Astrocyte of the spinal cord (primary cell): ENCODE results near the gene CBX4.

ENCODE experiments used
- DNase-seq: peaks from one replicate; pipeline ENCODE4 v3.0.0; 2011; ENCODE audit warnings: low read depth, low spot score
- H3K4me3 ChIP-seq: 2 replicates; pipeline ENCODE4 v1.5.1; 2011; ENCODE audit warnings: low read depth, mild to moderate bottlenecking, low read length, moderate library complexity
- CTCF ChIP-seq: IDR thresholded peaks from 2 replicates; pipeline ENCODE4 v1.5.1; 2012; ENCODE audit warnings: low read depth, mild to moderate bottlenecking, low read length, inconsistent platforms
- in situ Hi-C: cut with HindIII; loops from 2 replicates; pipeline ENCODE4 v1.10.0; 2017; ENCODE audit warnings: low sequenced_read_pairs

Gene CBX4

GRCh38 chr17:79845601-79845949 is 6.3 kb upstream of the CBX4 start:
- in situ Hi-C loops = no loop called here
- no peak overlapping the region for H3K4me3 ChIP-seq
- DNase-seq = no peak
- TF ChIP-seq CTCF = no peak

- TF ChIP-seq CTCF = peak; percentile 71
- H3K4me3 ChIP-seq = no peak overlapping the region
- in situ Hi-C loops = no loop called here
- no peak for DNase-seq
These were observed 5.8 kb upstream of the CBX4 start for GRCh38 chr17:79844869-79845600.

GRCh38 chr17:79843816-79844800 is 4.9 kb upstream of the CBX4 start:
- peak overlapping the region; percentile 41 for H3K4me3 ChIP-seq
- DNase-seq = peak; percentile 56
- in situ Hi-C loops = no loop called here
- no peak for TF ChIP-seq CTCF

- no peak for TF ChIP-seq CTCF
- peak overlapping the region; percentile 41 for H3K4me3 ChIP-seq
- DNase-seq = no peak
- in situ Hi-C loops = no loop called here
These were observed 4.2 kb upstream of the CBX4 start for GRCh38 chr17:79843474-79843815.

GRCh38 chr17:79842656-79843473 is 3.6 kb upstream of the CBX4 start:
- in situ Hi-C loops = no loop called here
- DNase-seq = no peak
- H3K4me3 ChIP-seq = peak overlapping the region; percentile 41

More at GRCh38 chr17:79842656-79843473, 3.6 kb upstream of the CBX4 start:
- TF ChIP-seq CTCF = no peak
